AG09319 (cell line): Measurements from ENCODE around the gene PIP5K1B.

Experiments
- DNase-seq: peaks from one replicate; pipeline ENCODE4 v3.0.0-alpha.2; 2010; ENCODE audit warnings: low read depth; ENCODE audit errors: extremely low read depth
- TF ChIP-seq, protein P1 (sequence below): IDR thresholded peaks from 2 replicates; pipeline ENCODE4 v1.5.1; 2011; ENCODE audit warnings: low read depth, mild to moderate bottlenecking, inconsistent platforms, low read length, moderate library complexity

PIP5K1B gene

GRCh38 chr9:68949271-68950000 is 244.4 kb downstream of the PIP5K1B start:
- DNase-seq = no peak

DNA sequence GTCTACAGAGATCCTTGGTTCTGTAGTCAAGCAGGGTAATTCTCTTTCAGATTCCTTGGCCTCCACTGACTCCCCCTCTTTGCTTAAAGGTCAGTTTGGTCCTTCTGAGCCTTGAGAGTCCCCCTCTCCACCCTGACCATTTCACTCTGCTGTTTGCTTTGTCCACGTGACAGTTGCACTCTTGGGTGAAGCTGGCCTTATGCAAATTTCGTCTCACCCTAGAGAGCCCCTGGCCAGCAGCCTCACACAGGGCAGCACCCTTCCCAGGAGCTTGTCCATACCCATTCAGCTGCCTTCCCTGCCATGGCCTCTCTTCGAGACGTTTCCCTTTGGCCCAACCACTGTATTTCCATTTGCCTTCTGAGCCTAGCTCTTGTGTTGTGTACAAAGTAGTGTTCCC is 245.1 kb downstream of the PIP5K1B start:
- TF ChIP-seq, protein P1, sequence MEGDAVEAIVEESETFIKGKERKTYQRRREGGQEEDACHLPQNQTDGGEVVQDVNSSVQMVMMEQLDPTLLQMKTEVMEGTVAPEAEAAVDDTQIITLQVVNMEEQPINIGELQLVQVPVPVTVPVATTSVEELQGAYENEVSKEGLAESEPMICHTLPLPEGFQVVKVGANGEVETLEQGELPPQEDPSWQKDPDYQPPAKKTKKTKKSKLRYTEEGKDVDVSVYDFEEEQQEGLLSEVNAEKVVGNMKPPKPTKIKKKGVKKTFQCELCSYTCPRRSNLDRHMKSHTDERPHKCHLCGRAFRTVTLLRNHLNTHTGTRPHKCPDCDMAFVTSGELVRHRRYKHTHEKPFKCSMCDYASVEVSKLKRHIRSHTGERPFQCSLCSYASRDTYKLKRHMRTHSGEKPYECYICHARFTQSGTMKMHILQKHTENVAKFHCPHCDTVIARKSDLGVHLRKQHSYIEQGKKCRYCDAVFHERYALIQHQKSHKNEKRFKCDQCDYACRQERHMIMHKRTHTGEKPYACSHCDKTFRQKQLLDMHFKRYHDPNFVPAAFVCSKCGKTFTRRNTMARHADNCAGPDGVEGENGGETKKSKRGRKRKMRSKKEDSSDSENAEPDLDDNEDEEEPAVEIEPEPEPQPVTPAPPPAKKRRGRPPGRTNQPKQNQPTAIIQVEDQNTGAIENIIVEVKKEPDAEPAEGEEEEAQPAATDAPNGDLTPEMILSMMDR = no peak
- DNase-seq = no peak

More at GRCh38 chr9:68949271-68950000, 244.4 kb downstream of the PIP5K1B start:
- TF ChIP-seq, protein P1 = no peak

DNA sequence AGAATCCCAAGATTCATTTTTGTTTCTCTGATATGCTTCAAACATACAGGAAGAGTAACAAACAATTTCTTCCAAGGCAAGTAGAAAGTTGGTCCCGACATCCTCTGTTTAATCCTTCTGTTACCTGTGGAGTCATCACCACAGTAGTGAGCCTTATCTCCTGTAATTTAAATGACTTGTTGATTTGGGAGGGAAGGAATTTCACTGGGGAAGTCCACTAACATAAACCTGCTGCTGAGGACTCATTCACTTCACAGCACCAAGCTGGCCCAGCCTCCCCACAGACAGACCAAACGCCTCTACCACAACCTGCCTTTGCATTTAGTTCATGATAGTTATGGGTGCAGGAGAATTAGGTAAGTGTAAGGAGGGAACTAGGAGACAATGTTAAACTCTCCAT is 245.6 kb downstream of the PIP5K1B start:
- TF ChIP-seq, protein P1 = no peak
- no peak for DNase-seq

GRCh38 chr9:68951879-68952659 is 247.0 kb downstream of the PIP5K1B start:
- TF ChIP-seq, protein P1 = no peak
- no peak for DNase-seq

DNA sequence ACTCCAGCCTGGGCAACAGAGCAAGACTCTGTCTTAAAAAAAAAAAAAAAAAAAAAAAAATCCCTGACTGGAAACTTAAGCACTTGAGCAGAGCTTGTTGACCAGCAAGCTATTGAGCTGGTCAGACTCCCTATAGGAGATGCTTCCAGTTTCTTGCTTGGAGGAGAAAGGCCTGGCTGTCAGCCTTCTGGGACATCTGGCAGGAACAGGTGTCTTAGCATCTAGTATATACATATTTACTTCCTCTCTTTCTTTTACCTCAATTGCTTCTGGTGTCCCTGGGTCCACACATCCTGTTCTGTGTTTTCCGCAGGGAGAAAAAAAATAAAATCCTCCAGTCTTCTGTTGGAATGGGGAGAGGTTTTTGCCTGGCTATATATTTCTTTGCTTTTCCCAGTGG is 248.7 kb downstream of the PIP5K1B start:
- DNase-seq = no peak
- TF ChIP-seq, protein P1 = no peak

DNA sequence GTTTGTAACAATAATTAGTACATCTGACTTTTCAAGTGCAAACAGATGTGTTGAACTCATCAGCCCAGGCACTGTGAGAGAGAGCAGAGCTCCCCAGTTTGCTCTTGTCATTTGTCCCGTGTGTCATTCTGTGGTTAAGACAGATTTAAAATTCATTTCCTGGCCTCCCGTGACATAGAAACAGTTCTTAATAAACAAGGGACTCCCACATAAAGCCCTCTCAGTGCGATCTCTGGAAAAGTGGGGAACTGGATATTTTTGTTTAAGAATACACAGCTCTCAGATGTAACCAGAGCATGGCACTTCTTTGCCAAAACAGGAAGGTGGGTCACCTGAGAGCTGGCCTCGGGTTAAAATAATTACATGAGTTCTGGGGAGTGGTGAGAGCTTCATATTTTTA is 250.3 kb downstream of the PIP5K1B start:
- TF ChIP-seq, protein P1 = no peak
- no peak for DNase-seq

GRCh38 chr9:68957479-68957878 is 252.4 kb downstream of the PIP5K1B start:
- TF ChIP-seq, protein P1 = no peak
- DNase-seq = no peak
